Keratinocyte (primary cell): ENCODE results near the gene GPR3.

Source experiments
- CTCF ChIP-seq, 3 experiments: IDR thresholded peaks in 1 of 3; conservative IDR thresholded peaks in 1 of 3; optimal IDR thresholded peaks in 1 of 3; 2 replicates in 2 of 3; 3 replicates in 1 of 3; pipeline versions ENCODE3 to v1.5.1; 2011; ENCODE audit warnings: low read length in 3 of 3, mild to moderate bottlenecking in 3 of 3, moderate library complexity in 2 of 3, control low read depth in 1 of 3, inconsistent platforms in 1 of 3; ENCODE audit not compliant: insufficient read depth in 2 of 3; ENCODE audit errors: extremely low read depth in 1 of 3
- EZH2 ChIP-seq: IDR thresholded peaks from one replicate; pipeline ENCODE4 v1.6.1; 2012; ENCODE audit warnings: inconsistent platforms, mild to moderate bottlenecking, low read length, moderate library complexity

- TF ChIP-seq CTCF (optimal IDR thresholded peaks at IDR 0.05 in 1 of 3, IDR thresholded peaks at IDR 0.05 in 1 of 3, conservative IDR thresholded peaks at IDR 0.05 in 1 of 3; ENCODE audit: extremely low read depth in 1 of 3, insufficient read depth in 2 of 3, low read length in 3 of 3) = no peak
- no peak for TF ChIP-seq EZH2
Measured at GRCh38 chr1:27394925-27395324, 2.5 kb downstream of the GPR3 start.
